Endothelial cell (in vitro differentiated cells): ENCODE data around the gene PTPRN2. TPM values are rescaled to one million over a fixed set of nuclear protein-coding genes. Genes with fewer than 3 reads are reported as not detected.
A peak's percentile ranks its signal among the peaks of the same experiment; 100 is the strongest.
"Not testable (repeated sequence)": the region's sequence is repeated elsewhere in the genome, so short reads cannot be mapped to it uniquely, and the experiment has no call there.

ENCODE experiments used
- DNase-seq: peaks from one replicate; pipeline ENCODE4 v3.0.0; 2021; ENCODE audit warnings: low spot score
- H3K27ac Mint-ChIP-seq: one replicate; pipeline ENCODE4 v1.8.0; 2021; ENCODE audit warnings: mixed read lengths, inconsistent platforms; ENCODE audit not compliant: unreplicated experiment
- H3K27me3 Mint-ChIP-seq: one replicate; pipeline ENCODE4 v1.8.0; 2021; ENCODE audit warnings: mild to moderate bottlenecking, moderate library complexity, mixed read lengths, inconsistent platforms; ENCODE audit not compliant: unreplicated experiment
- H3K36me3 Mint-ChIP-seq: one replicate; pipeline ENCODE4 v1.8.0; 2021; ENCODE audit warnings: mild to moderate bottlenecking, low read depth, mixed read lengths, inconsistent platforms; ENCODE audit not compliant: unreplicated experiment
- H3K4me1 Mint-ChIP-seq: one replicate; pipeline ENCODE4 v1.8.0; 2021; ENCODE audit warnings: mild to moderate bottlenecking, mixed read lengths, inconsistent platforms; ENCODE audit not compliant: unreplicated experiment
- H3K4me3 Mint-ChIP-seq: one replicate; pipeline ENCODE4 v1.8.0; 2021; ENCODE audit warnings: mild to moderate bottlenecking, mixed read lengths, inconsistent platforms; ENCODE audit not compliant: unreplicated experiment
- H3K9me3 Mint-ChIP-seq: one replicate; pipeline ENCODE4 v1.8.0; 2021; ENCODE audit warnings: mixed read lengths, inconsistent platforms; ENCODE audit not compliant: unreplicated experiment
- total RNA-seq: library from RNA; stranded (reverse); fragmentation: NEBNext Ultra II Directional; extraction: Animal tissue kit (Norgen Biotek cat#: 25700); gene quantifications from one replicate; pipeline ENCODE4 v1.2.1, GENCODE V29; 2021; ENCODE audit not compliant: unreplicated experiment
- TF ChIP-seq, protein P1 (sequence below): fragments of 200-600 bp; sonication (generic); IDR thresholded peaks from one replicate; pipeline ENCODE4 v1.5.0; 2021; ENCODE audit warnings: antibody characterized with exemption; ENCODE audit not compliant: unreplicated experiment

Gene PTPRN2
- total RNA-seq, 1 donor from 2014 or later, result 0.18 TPM

GRCh38 chr7:157918326-157919080, 669.1 kb downstream of the PTPRN2 start:
- DNase-seq, result no peak
- Mint-ChIP-seq H3K36me3 (peaks cover 16% of the 10 kb centered on the region), H3K4me3 (no peak overlapping the region), H3K27ac (no peak overlapping the region), H3K9me3 (peaks cover 41% of the 10 kb centered on the region), H3K27me3 (peaks cover 10% of the 10 kb centered on the region), H3K4me1 (no peaks in the 10 kb centered on the region)
- TF ChIP-seq, protein P1, sequence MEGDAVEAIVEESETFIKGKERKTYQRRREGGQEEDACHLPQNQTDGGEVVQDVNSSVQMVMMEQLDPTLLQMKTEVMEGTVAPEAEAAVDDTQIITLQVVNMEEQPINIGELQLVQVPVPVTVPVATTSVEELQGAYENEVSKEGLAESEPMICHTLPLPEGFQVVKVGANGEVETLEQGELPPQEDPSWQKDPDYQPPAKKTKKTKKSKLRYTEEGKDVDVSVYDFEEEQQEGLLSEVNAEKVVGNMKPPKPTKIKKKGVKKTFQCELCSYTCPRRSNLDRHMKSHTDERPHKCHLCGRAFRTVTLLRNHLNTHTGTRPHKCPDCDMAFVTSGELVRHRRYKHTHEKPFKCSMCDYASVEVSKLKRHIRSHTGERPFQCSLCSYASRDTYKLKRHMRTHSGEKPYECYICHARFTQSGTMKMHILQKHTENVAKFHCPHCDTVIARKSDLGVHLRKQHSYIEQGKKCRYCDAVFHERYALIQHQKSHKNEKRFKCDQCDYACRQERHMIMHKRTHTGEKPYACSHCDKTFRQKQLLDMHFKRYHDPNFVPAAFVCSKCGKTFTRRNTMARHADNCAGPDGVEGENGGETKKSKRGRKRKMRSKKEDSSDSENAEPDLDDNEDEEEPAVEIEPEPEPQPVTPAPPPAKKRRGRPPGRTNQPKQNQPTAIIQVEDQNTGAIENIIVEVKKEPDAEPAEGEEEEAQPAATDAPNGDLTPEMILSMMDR, result no peak

- H3K9me3 Mint-ChIP-seq, result peaks cover 29% of the 10 kb centered on the region
- TF ChIP-seq, protein P1, result no peak
Measured at GRCh38 chr7:157916946-157917640, 670.5 kb downstream of the PTPRN2 start.

GRCh38 chr7:157910446-157910845, 677.2 kb downstream of the PTPRN2 start:
- DNase-seq, result no peak
- H3K36me3 Mint-ChIP-seq, result peaks cover 8% of the 10 kb centered on the region
- no peaks in the 10 kb centered on the region for H3K4me1 Mint-ChIP-seq
- no peaks in the 10 kb centered on the region for H3K27me3 Mint-ChIP-seq
- H3K4me3 Mint-ChIP-seq, result no peak overlapping the region
- TF ChIP-seq, protein P1, result no peak
- H3K9me3 Mint-ChIP-seq, result peaks cover 14% of the 10 kb centered on the region
- H3K27ac Mint-ChIP-seq, result no peak overlapping the region

More at GRCh38 chr7:157916946-157917640, 670.5 kb downstream of the PTPRN2 start:
- Mint-ChIP-seq H3K27me3 (peaks cover 8% of the 10 kb centered on the region), H3K36me3 (peaks cover 15% of the 10 kb centered on the region), H3K27ac (no peak overlapping the region), H3K4me3 (peak overlapping the region; percentile 65), H3K4me1 (no peaks in the 10 kb centered on the region)
- no peak for DNase-seq

DNA sequence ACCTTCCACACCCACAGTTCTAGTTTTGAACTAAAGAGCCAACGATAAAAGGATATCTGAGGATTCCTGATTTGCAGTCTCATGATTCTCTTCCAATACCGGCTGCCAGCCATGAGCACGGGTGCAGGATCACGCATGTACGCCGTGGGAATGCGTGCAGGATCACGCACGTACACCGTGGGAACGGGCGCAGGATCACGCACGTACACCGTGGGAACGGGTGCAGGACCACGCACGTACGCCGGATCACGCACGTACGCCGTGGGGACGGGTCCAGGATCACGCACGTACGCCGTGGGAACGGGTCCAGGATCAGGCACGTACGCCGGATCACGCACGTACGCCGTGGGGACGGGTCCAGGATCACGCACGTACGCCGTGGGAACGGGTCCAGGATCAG, 677.6 kb downstream of the PTPRN2 start:
- H3K9me3 Mint-ChIP-seq, result peaks cover 16% of the 10 kb centered on the region
- not testable (repeated sequence) for DNase-seq, H3K36me3 Mint-ChIP-seq, H3K4me1 Mint-ChIP-seq, H3K27me3 Mint-ChIP-seq, H3K27ac Mint-ChIP-seq, H3K4me3 Mint-ChIP-seq

DNA sequence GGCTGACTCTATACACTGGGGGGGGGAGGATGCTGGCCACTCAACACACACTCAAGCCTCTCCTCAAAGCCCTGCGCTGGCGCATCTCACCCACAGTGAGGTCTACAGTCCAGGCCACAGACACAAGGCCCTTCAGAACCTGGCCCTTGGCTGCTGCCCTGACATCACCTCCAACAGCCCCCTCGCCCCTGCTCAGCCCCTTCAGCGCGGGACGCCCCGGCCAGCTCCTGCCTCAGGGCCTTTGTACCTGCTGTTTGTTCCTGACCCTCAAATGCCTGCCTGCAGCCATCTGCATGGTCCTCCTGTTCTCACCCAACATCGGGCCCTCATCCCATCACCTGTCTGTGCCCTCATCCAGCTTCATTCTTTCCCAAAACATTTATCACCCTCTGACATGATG, 678.3 kb downstream of the PTPRN2 start:
- H3K36me3 Mint-ChIP-seq, result peaks cover 13% of the 10 kb centered on the region
- no peak overlapping the region for H3K4me3 Mint-ChIP-seq
- TF ChIP-seq, protein P1, result no peak
- H3K9me3 Mint-ChIP-seq, result peaks cover 19% of the 10 kb centered on the region
- no peaks in the 10 kb centered on the region for H3K27me3 Mint-ChIP-seq
- no peak overlapping the region for H3K27ac Mint-ChIP-seq
- no peak for DNase-seq
- H3K4me1 Mint-ChIP-seq, result no peaks in the 10 kb centered on the region
